Thyroid gland (tissue), 4 donors: ENCODE results near the gene ABCG2. TPM values are rescaled to one million over a fixed set of nuclear protein-coding genes. Genes with fewer than 3 reads are reported as not detected.

Experiments used
- DNase-seq, 2 donors: peaks; one replicate each; pipeline ENCODE4 v3.0.0-alpha.2; 2019
- H3K27ac ChIP-seq, 3 donors: fragments of 200-600 bp; sonication (generic); 1 replicate in 2 of 3; 2 replicates in 1 of 3; pipeline ENCODE4 v1.5.1; 2016 to 2019; ENCODE audit warnings: mild to moderate bottlenecking in 1 of 3, moderate library complexity in 1 of 3
- H3K27me3 ChIP-seq: fragments of 200-600 bp; sonication (generic); one replicate; pipeline ENCODE4 v1.5.1; 2019
- H3K36me3 ChIP-seq, 2 donors: fragments of 200-600 bp; sonication (generic); one replicate each; pipeline ENCODE4 v1.5.1; 2016 to 2019
- H3K4me1 ChIP-seq, 2 donors: fragments of 200-600 bp; sonication (generic); one replicate each; pipeline ENCODE4 v1.5.1; 2017 to 2019
- H3K4me3 ChIP-seq, 3 donors: fragments of 200-600 bp; sonication (generic); replicated peaks in 1 of 3; 1 replicate in 2 of 3; 2 replicates in 1 of 3; pipeline ENCODE4 v1.5.1; 2016; ENCODE audit warnings: mild to moderate bottlenecking in 1 of 3
- H3K9me3 ChIP-seq: fragments of 200-600 bp; sonication (generic); one replicate; pipeline ENCODE4 v1.5.1; 2017
- POLR2A ChIP-seq, 2 donors: fragments of 450-650 bp; IDR thresholded peaks; one replicate each; pipeline ENCODE4 v1.6.1; 2017; ENCODE audit warnings: antibody characterized with exemption in 2 of 2, mild to moderate bottlenecking in 2 of 2, moderate library complexity in 1 of 2
- WGBS, 2 donors: methylation state at CpG; one replicate each; pipeline ENCODE4 v1.1.5; 2017; 5-methylcytosine and 5-hydroxymethylcytosine counted together
- intact Hi-C: fragments of 100-400 bp; cut with DNase I; formaldehyde crosslinking; loops from one replicate; pipeline ENCODE4 v1.15.1; 2023
- small RNA-seq: library from RNA; depleted of rRNA; stranded (forward); fragments of <200 nt; gene quantifications from one replicate; pipeline ENCODE3, GENCODE V24; 2016
- total RNA-seq, 4 donors: library from RNA; depleted of rRNA; stranded (reverse); fragments of >200 nt; gene quantifications; one replicate each; pipeline ENCODE4 v1.2.3, GENCODE V29; 2016
- TF ChIP-seq, protein P1 (sequence below), 6 experiments: fragments of 200-600 bp in 3 of 6; fragments of 450-650 bp in 3 of 6; sonication (generic) in 3 of 6; IDR thresholded peaks; one replicate each; pipeline ENCODE4 v1.5.1; 2016 to 2019; ENCODE audit warnings: antibody characterized with exemption in 6 of 6, mild to moderate bottlenecking in 2 of 6, inconsistent platforms in 1 of 6, moderate library complexity in 1 of 6

ABCG2 gene
- total RNA-seq, 4 donors from 2014 or later = 3.9 to 26.3 (median 9.4) TPM

DNA sequence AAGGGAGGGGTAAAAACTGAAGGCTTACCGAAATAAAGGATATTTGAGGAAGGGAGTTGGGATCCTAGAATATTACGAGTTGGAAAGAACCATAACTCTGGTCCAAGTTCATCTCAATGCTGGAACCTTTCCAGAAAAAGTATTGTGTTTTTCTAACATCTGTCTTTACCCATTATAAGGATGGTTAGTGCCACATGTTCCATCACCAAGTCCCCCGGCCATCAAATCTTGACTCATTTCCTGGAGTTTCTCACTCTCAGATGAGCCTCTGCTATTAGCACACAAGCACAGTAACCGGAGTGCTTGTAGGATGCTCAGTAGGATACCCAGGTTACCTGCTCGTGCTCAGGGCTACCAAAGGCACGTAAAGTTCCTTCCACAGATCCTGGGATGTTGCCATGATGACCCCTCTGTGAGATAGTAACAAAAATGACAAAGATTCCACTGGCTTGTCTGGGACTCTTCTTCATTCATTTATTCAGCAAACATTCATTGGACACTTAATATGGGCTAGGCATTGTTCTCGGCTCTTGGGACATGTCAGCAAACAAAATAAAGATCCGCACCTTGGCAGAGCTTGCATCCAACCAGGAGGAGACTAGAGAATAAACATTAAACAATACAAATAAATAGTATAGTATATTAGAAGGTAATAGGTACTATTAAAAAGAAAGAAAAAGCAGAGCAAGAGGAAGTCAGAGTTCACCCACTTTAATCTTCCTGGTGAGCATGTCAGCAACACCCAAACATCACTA, 114.7 kb downstream of the ABCG2 start:
- Histone ChIP-seq H3K27me3 (no peaks in the 10 kb centered on the region), H3K4me1 (no peaks in the 10 kb centered on the region), H3K27ac (no peak overlapping the region), H3K36me3 (peaks cover 33 to 43% of the 10 kb centered on the region in 2 donors), H3K4me3 (no peak overlapping the region), H3K9me3 (no peaks in the 10 kb centered on the region)
- TF ChIP-seq, protein P1, sequence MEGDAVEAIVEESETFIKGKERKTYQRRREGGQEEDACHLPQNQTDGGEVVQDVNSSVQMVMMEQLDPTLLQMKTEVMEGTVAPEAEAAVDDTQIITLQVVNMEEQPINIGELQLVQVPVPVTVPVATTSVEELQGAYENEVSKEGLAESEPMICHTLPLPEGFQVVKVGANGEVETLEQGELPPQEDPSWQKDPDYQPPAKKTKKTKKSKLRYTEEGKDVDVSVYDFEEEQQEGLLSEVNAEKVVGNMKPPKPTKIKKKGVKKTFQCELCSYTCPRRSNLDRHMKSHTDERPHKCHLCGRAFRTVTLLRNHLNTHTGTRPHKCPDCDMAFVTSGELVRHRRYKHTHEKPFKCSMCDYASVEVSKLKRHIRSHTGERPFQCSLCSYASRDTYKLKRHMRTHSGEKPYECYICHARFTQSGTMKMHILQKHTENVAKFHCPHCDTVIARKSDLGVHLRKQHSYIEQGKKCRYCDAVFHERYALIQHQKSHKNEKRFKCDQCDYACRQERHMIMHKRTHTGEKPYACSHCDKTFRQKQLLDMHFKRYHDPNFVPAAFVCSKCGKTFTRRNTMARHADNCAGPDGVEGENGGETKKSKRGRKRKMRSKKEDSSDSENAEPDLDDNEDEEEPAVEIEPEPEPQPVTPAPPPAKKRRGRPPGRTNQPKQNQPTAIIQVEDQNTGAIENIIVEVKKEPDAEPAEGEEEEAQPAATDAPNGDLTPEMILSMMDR (IDR thresholded peaks at IDR 0.05) = no peak
- TF ChIP-seq POLR2A (IDR thresholded peaks at IDR 0.05) = no peak
- intact Hi-C loops = no loop called here
- WGBS, 2 donors = 92 to 94% methylated on average over 8 of the region's 8 CpGs
- DNase-seq = no peak

DNA sequence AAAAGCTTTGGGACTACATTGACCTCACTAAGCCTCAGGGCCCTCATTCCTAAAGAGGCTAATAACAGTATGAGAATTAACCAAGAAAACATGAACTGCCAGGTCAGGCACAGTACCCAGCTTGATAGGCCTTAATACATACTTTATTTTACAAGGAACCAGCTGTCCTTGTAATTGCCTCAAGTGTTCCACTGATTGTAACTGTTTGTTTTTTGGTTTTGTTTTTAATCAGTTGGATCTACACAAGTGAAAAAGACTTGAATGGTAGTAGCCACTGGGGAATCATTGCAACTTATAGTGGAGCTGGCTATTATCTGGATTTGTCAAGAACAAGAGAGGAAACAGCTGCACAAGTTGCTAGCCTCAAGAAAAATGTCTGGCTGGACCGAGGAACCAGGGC, 115.4 kb downstream of the ABCG2 start:
- WGBS, 2 donors = 68 to 88% methylated on average over 1 of the region's 1 CpG
- intact Hi-C loops = no loop called here
- Histone ChIP-seq H3K9me3 (no peaks in the 10 kb centered on the region), H3K36me3 (peaks cover 41 to 49% of the 10 kb centered on the region in 2 donors), H3K4me3 (no peak overlapping the region), H3K4me1 (no peaks in the 10 kb centered on the region), H3K27ac (no peak overlapping the region), H3K27me3 (no peaks in the 10 kb centered on the region)
- no peak for TF ChIP-seq POLR2A (IDR thresholded peaks at IDR 0.05)
- TF ChIP-seq, protein P1 (IDR thresholded peaks at IDR 0.05) = no peak
- DNase-seq = no peak

DNA sequence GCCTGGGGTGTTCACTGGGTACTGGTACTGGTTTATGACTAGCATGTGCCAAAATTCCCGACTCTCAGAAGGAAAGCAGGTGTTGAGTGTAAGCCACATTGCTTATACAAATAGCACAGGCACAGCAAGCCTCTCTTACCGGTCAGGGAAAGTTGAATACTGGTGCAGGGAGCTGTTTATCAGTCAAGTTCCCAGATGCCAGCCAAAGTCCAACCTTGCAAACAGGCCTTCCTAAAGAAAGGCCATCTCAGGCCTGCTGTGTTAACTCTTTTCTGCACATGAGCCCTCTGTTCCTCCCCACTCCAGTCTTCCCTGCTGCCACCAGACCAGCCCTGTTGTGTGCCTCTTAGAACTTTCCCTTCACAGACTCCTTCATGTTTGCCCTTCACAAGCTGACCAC, 116.8 kb downstream of the ABCG2 start:
- intact Hi-C loops = no loop called here
- Histone ChIP-seq H3K36me3 (peaks cover 44 to 50% of the 10 kb centered on the region in 2 donors), H3K27ac (no peak overlapping the region)

DNA sequence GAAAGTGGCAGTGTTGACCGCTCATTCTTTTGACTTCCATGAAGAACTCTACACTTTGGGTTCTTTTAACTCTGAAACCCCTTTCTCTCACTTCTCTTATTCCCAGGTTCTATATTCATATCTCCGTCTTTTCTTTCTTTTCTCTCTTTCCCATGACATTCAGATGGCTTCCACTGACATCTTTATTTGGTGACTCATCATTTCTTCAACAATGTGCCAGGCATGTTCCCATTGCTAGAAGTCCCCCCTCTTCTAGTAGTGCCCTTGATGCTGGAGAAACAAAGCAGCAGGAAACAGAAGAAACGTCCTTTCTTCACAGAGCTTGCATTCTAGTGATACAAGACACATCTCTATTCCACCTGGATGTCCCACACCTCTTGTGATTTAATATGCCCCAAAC, 117.7 kb downstream of the ABCG2 start:
- no peak for TF ChIP-seq POLR2A (IDR thresholded peaks at IDR 0.05)
- TF ChIP-seq, protein P1 (IDR thresholded peaks at IDR 0.05) = no peak
- no peak overlapping the region for H3K27ac ChIP-seq
- no peaks in the 10 kb centered on the region for H3K9me3 ChIP-seq
- H3K4me3 ChIP-seq = no peak overlapping the region
- no peaks in the 10 kb centered on the region for H3K4me1 ChIP-seq
- peaks cover 51 to 52% of the 10 kb centered on the region in 2 donors for H3K36me3 ChIP-seq
- no peak for DNase-seq
- H3K27me3 ChIP-seq = no peaks in the 10 kb centered on the region
- 89 to 90% methylated on average over 3 of the region's 3 CpGs for WGBS, 2 donors
- intact Hi-C loops = no loop called here

More for the DNA sequence above, 116.8 kb downstream of the ABCG2 start:
- H3K27me3 ChIP-seq = no peaks in the 10 kb centered on the region
- no peak for TF ChIP-seq POLR2A (IDR thresholded peaks at IDR 0.05)
- TF ChIP-seq, protein P1 (IDR thresholded peaks at IDR 0.05) = no peak
- H3K4me1 ChIP-seq = no peaks in the 10 kb centered on the region
- no peak for DNase-seq
- 79 to 80% methylated on average over 2 of the region's 2 CpGs for whole genome bisulfite sequencing, 2 donors
- no peak overlapping the region for H3K4me3 ChIP-seq
- H3K9me3 ChIP-seq = no peaks in the 10 kb centered on the region

Small RNA genes lying within 50 kb of the gene (small RNA-seq; reads per million reads assigned to genes)
- gene RNU6-818P = not detected
- not detected for gene RNU6ATAC31P

Other genes with a start within 250 kb of the ABCG2 start
- 10 to 100 TPM in 2 of 4 donors, 1 to 10 TPM in 2; 1.0 to 16.7 (median 8.9) TPM for gene SPP1, start 182.9 kb downstream of the ABCG2 start, total RNA-seq
- gene PKD2, start 151.0 kb downstream of the ABCG2 start, total RNA-seq = 10 to 100 TPM; 30.9 to 50.0 (median 40.7) TPM
- gene PPM1K, start 125.9 kb upstream of the ABCG2 start, total RNA-seq = 10 to 100 TPM; 28.4 to 66.5 (median 46.2) TPM
- gene HERC6, start 220.2 kb upstream of the ABCG2 start, total RNA-seq = 10 to 100 TPM in 2 of 4 donors, 1 to 10 TPM in 2; 6.7 to 14.0 (median 9.6) TPM